ENCODE measurements around the gene SLC16A1.

Gene SLC16A1

GRCh38 chr1:112906150-112906698 is 49.8 kb downstream of the SLC16A1 start:
- TF ChIP-seq CTCF (IDR thresholded peaks at IDR 0.05; ENCODE audit: low read depth, low read length), result no peak

GRCh38 chr1:112905395-112906149 is 50.4 kb downstream of the SLC16A1 start:
- H3K4me3 ChIP-seq (ENCODE audit: low read depth, low read length), result no peak overlapping the region
- H3K36me3 ChIP-seq, result peaks cover 8% of the 10 kb centered on the region
- no peak for TF ChIP-seq CTCF (IDR thresholded peaks at IDR 0.05; ENCODE audit: low read depth, low read length)
- no peak for DNase-seq
- no peaks in the 10 kb centered on the region; the same call in none of the 2 replicates for H3K4me1 ChIP-seq
- no peaks in the 10 kb centered on the region for H3K9me3 ChIP-seq
- H3K27me3 ChIP-seq, result no peaks in the 10 kb centered on the region

More at GRCh38 chr1:112906150-112906698, 49.8 kb downstream of the SLC16A1 start:
- Histone ChIP-seq H3K4me3 (ENCODE audit: low read depth, low read length) (no peak overlapping the region), H3K27me3 (no peaks in the 10 kb centered on the region), H3K4me1 (no peaks in the 10 kb centered on the region; the same call in none of the 2 replicates), H3K9me3 (no peaks in the 10 kb centered on the region), H3K36me3 (peaks cover 13% of the 10 kb centered on the region)
- no peak for DNase-seq

GRCh38 chr1:112904831-112905261 is 51.1 kb downstream of the SLC16A1 start:
- H3K4me3 ChIP-seq (ENCODE audit: low read depth, low read length), result no peak overlapping the region
- H3K9me3 ChIP-seq, result no peaks in the 10 kb centered on the region
- H3K4me1 ChIP-seq, result no peaks in the 10 kb centered on the region; the same call in none of the 2 replicates
- no peak for DNase-seq
- peaks cover 6% of the 10 kb centered on the region for H3K36me3 ChIP-seq
- no peaks in the 10 kb centered on the region for H3K27me3 ChIP-seq
- no peak for TF ChIP-seq CTCF (IDR thresholded peaks at IDR 0.05; ENCODE audit: low read depth, low read length)

GRCh38 chr1:112904071-112904830 is 51.7 kb downstream of the SLC16A1 start:
- no peak for DNase-seq
- Histone ChIP-seq H3K9me3 (no peaks in the 10 kb centered on the region), H3K36me3 (peaks cover 6% of the 10 kb centered on the region), H3K4me1 (no peaks in the 10 kb centered on the region; the same call in none of the 2 replicates), H3K4me3 (ENCODE audit: low read depth, low read length) (no peak overlapping the region), H3K27me3 (no peaks in the 10 kb centered on the region)
- TF ChIP-seq CTCF (IDR thresholded peaks at IDR 0.05; ENCODE audit: low read depth, low read length), result no peak

- Histone ChIP-seq H3K27me3 (no peaks in the 10 kb centered on the region), H3K36me3 (peaks cover under 1% of the 10 kb centered on the region), H3K4me1 (no peaks in the 10 kb centered on the region; the same call in none of the 2 replicates), H3K9me3 (no peaks in the 10 kb centered on the region), H3K4me3 (ENCODE audit: low read depth, low read length) (no peak overlapping the region)
- TF ChIP-seq CTCF (IDR thresholded peaks at IDR 0.05; ENCODE audit: low read depth, low read length), result no peak
- DNase-seq, result no peak
These were observed 53.8 kb downstream of the SLC16A1 start for GRCh38 chr1:112902221-112902620.

All from BE2C (cell line).